Omental fat pad (tissue), 4 donors: ENCODE data around the gene RAB40B. TPM values are rescaled to one million over a fixed set of nuclear protein-coding genes. Genes with fewer than 3 reads are reported as not detected.

Experiments
- ATAC-seq: fragments of 150-250 bp; one replicate; pipeline ENCODE4 v1.9.1; 2016; ENCODE audit warnings: mild to moderate bottlenecking, moderate library complexity; ENCODE audit not compliant: low FRiP score
- DNase-seq: peaks from one replicate; pipeline ENCODE4 v3.0.0-alpha.2; 2019; ENCODE audit warnings: low spot score
- CTCF ChIP-seq, 3 donors: fragments of 450-650 bp; IDR thresholded peaks; one replicate each; pipeline ENCODE4 v1.5.1; 2016 to 2017; ENCODE audit warnings: antibody characterized with exemption in 3 of 3, mild to moderate bottlenecking in 3 of 3, moderate library complexity in 2 of 3
- total RNA-seq, 4 donors: library from RNA; depleted of rRNA; stranded (reverse); fragments of >200 nt; gene quantifications; one replicate each; pipeline ENCODE4 v1.1.0, GENCODE V29; 2016

RAB40B gene
- total RNA-seq, 4 donors from 2014 or later = 8.0 to 12.3 (median 9.6) TPM

DNA sequence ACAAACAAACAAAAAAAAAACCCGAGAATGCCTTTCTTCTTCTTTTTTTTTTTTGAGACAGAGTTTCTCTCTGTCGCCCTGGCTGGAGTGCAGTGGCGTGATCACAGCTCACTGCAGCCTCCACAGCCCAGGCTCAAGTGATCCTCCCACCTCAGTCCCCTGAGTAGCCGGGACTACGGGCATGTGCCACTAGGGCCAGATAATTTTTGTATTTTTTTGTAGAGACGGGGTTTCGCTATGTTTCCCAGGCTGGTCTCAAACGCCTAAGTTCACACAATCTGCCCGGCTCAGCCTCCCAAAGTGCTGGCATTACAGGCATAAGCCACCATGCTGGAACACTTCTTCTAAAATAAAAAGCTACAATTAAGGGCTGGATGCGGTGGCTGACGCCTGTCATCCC lies 33.3 kb downstream of the RAB40B start:
- ATAC-seq = no peak
- no peak for TF ChIP-seq CTCF (IDR thresholded peaks at IDR 0.05)
- no peak for DNase-seq

DNA sequence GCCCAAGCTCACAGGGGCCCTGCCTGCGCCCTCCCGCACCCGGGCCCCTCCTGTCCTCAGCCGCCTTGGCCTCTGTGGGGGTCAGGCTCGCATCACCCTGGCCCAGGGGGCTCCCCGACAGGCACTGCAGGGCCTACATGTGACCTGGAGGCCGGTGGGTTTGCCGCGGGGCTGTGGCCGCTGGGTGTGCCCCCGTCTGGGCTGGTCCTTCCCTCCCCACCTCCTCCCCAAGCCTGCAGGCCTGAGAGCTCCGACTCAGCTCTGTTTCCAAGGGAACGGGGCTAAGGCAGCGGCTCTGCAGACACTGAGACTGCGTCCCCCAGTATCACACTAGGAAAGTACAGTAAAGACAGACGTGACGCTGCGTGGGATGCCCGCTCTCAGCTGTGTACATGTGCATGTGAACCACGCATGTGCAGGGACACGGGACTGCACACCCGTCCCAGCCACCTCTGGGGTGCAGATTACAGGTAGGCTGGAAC lies 33.8 kb downstream of the RAB40B start:
- TF ChIP-seq CTCF (IDR thresholded peaks at IDR 0.05) = no peak
- ATAC-seq (no peak), DNase-seq (no peak)

GRCh38 chr17:82664276-82664575 lies 34.3 kb downstream of the RAB40B start:
- ATAC-seq (no peak), DNase-seq (no peak)
- TF ChIP-seq CTCF (IDR thresholded peaks at IDR 0.05) = no peak

- TF ChIP-seq CTCF (IDR thresholded peaks at IDR 0.05) = no peak
- no peak for DNase-seq
- ATAC-seq = no peak
Measured at GRCh38 chr17:82663381-82664275, 34.9 kb downstream of the RAB40B start.

DNA sequence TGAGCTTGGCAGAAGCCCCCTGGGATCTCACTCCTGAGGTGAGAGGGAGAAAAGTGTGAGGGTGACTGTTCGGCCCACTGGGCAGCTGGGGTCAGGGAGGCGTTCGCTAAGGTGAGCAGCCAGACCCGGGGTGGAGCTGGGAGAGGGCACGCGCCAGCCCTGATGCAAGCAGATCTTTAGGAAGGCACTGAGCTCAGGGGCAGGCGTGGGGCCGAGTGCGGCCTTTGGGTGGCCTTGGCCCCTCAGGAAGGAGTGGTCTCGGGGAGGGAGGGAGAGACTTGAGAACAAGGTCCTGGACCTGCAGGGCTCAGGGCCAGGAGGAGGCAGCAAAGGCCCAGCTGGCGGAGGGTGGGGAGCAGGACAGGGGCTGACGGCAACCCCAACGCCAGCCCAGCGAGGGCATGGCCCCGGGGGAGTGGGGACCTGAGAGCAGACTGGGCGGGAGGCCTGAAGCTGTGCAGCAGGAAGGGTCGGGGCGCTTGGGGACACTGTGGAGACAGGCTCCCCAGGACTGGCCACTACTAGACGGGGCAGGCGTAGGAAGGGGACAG lies 35.7 kb downstream of the RAB40B start:
- no peak for DNase-seq
- ATAC-seq = no peak
- TF ChIP-seq CTCF (IDR thresholded peaks at IDR 0.05) = no peak

- no peak for ATAC-seq
- TF ChIP-seq CTCF (IDR thresholded peaks at IDR 0.05) = no peak
- no peak for DNase-seq
Measured at GRCh38 chr17:82661717-82662683, 36.5 kb downstream of the RAB40B start.
